Measurements from ENCODE around the gene TBC1D10A. TPM values are rescaled to one million over a fixed set of nuclear protein-coding genes. Genes with fewer than 3 reads are reported as not detected.

TBC1D10A gene
- total and polyA plus RNA-seq, 2 experiments from 2014 or later: 3.3 to 8.8 TPM

- no peak overlapping the region for H3K4me3 Mint-ChIP-seq
- DNase-seq (ENCODE audit: low spot score): peak; percentile 95
- Histone ChIP-seq H3F3A (replicated peaks; ENCODE audit: low read depth) (no peaks in the 10 kb centered on the region), H2AFZ (peak overlapping the region; percentile 98), H3K27me3 (ENCODE audit: insufficient read depth) (no peaks in the 10 kb centered on the region; the same call in 1 of the 2 replicates), H3K4me2 (no peak overlapping the region), H3K4me1 (ENCODE audit: insufficient read depth) (peaks cover 2% of the 10 kb centered on the region), H3K36me3 (ENCODE audit: insufficient read depth) (no peaks in the 10 kb centered on the region), H3K9me2 (ENCODE audit: insufficient read depth) (no peaks in the 10 kb centered on the region), H4K20me1 (replicated peaks; ENCODE audit: insufficient read depth) (no peaks in the 10 kb centered on the region), H3K27ac (ENCODE audit: low read depth) (no peak overlapping the region), H3K4me3 (no peak overlapping the region), H3K79me2 (replicated peaks; ENCODE audit: insufficient read depth) (no peaks in the 10 kb centered on the region)
- no peaks in the 10 kb centered on the region; the same call in 2 of the 3 replicates for H3K9me3 Mint-ChIP-seq
- ATAC-seq: peak; percentile 81
- no peak overlapping the region for H3K27ac Mint-ChIP-seq
- H3K36me3 Mint-ChIP-seq (ENCODE audit: low read depth): no peaks in the 10 kb centered on the region
- TF ChIP-seq, protein P1, sequence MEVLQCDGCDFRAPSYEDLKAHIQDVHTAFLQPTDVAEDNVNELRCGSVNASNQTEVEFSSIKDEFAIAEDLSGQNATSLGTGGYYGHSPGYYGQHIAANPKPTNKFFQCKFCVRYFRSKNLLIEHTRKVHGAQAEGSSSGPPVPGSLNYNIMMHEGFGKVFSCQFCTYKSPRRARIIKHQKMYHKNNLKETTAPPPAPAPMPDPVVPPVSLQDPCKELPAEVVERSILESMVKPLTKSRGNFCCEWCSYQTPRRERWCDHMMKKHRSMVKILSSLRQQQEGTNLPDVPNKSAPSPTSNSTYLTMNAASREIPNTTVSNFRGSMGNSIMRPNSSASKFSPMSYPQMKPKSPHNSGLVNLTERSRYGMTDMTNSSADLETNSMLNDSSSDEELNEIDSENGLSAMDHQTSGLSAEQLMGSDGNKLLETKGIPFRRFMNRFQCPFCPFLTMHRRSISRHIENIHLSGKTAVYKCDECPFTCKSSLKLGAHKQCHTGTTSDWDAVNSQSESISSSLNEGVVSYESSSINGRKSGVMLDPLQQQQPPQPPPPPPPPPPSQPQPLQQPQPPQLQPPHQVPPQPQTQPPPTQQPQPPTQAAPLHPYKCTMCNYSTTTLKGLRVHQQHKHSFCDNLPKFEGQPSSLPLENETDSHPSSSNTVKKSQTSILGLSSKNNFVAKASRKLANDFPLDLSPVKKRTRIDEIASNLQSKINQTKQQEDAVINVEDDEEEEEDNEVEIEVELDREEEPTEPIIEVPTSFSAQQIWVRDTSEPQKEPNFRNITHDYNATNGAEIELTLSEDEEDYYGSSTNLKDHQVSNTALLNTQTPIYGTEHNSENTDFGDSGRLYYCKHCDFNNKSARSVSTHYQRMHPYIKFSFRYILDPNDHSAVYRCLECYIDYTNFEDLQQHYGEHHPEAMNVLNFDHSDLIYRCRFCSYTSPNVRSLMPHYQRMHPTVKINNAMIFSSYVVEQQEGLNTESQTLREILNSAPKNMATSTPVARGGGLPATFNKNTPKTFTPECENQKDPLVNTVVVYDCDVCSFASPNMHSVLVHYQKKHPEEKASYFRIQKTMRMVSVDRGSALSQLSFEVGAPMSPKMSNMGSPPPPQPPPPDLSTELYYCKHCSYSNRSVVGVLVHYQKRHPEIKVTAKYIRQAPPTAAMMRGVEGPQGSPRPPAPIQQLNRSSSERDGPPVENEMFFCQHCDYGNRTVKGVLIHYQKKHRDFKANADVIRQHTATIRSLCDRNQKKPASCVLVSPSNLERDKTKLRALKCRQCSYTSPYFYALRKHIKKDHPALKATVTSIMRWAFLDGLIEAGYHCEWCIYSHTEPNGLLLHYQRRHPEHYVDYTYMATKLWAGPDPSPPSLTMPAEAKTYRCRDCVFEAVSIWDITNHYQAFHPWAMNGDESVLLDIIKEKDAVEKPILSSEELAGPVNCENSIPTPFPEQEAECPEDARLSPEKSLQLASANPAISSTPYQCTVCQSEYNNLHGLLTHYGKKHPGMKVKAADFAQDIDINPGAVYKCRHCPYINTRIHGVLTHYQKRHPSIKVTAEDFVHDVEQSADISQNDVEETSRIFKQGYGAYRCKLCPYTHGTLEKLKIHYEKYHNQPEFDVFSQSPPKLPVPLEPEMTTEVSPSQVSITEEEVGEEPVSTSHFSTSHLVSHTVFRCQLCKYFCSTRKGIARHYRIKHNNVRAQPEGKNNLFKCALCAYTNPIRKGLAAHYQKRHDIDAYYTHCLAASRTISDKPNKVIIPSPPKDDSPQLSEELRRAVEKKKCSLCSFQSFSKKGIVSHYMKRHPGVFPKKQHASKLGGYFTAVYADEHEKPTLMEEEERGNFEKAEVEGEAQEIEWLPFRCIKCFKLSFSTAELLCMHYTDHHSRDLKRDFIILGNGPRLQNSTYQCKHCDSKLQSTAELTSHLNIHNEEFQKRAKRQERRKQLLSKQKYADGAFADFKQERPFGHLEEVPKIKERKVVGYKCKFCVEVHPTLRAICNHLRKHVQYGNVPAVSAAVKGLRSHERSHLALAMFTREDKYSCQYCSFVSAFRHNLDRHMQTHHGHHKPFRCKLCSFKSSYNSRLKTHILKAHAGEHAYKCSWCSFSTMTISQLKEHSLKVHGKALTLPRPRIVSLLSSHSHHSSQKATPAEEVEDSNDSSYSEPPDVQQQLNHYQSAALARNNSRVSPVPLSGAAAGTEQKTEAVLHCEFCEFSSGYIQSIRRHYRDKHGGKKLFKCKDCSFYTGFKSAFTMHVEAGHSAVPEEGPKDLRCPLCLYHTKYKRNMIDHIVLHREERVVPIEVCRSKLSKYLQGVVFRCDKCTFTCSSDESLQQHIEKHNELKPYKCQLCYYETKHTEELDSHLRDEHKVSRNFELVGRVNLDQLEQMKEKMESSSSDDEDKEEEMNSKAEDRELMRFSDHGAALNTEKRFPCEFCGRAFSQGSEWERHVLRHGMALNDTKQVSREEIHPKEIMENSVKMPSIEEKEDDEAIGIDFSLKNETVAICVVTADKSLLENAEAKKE (CRISPR knock-in tag; IDR thresholded peaks at IDR 0.05): no peak
- TF ChIP-seq, protein P2, sequence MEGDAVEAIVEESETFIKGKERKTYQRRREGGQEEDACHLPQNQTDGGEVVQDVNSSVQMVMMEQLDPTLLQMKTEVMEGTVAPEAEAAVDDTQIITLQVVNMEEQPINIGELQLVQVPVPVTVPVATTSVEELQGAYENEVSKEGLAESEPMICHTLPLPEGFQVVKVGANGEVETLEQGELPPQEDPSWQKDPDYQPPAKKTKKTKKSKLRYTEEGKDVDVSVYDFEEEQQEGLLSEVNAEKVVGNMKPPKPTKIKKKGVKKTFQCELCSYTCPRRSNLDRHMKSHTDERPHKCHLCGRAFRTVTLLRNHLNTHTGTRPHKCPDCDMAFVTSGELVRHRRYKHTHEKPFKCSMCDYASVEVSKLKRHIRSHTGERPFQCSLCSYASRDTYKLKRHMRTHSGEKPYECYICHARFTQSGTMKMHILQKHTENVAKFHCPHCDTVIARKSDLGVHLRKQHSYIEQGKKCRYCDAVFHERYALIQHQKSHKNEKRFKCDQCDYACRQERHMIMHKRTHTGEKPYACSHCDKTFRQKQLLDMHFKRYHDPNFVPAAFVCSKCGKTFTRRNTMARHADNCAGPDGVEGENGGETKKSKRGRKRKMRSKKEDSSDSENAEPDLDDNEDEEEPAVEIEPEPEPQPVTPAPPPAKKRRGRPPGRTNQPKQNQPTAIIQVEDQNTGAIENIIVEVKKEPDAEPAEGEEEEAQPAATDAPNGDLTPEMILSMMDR (conservative IDR thresholded peaks at IDR 0.05; ENCODE audit: low read depth in 2 of 2): peak; percentile 88 to 94
- peaks cover 9% of the 10 kb centered on the region for H3K4me1 Mint-ChIP-seq
- H3K27me3 Mint-ChIP-seq (ENCODE audit: insufficient read depth, low read depth, poor library complexity): peaks cover 18% of the 10 kb centered on the region
These were observed 63.6 kb downstream of the TBC1D10A start for GRCh38 chr22:30262917-30263741.
